Ishikawa (cell line): ENCODE data around the gene PRRT4.

Experiments
- CEBPB ChIP-seq: IDR thresholded peaks from 2 replicates; pipeline ENCODE4 v1.6.1; 2012
- CREB1 ChIP-seq: IDR thresholded peaks from 2 replicates; pipeline ENCODE4 v1.6.1; 2012; ENCODE audit warnings: low read depth
- EGR1 ChIP-seq: IDR thresholded peaks from 2 replicates; pipeline ENCODE4 v1.6.1; 2012
- EP300 ChIP-seq: IDR thresholded peaks from 2 replicates; pipeline ENCODE4 v1.6.1; 2012; ENCODE audit warnings: borderline replicate concordance
- FOXM1 ChIP-seq: IDR thresholded peaks from 2 replicates; pipeline ENCODE4 v1.6.1; 2012; ENCODE audit warnings: low read depth, borderline replicate concordance
- NFIC ChIP-seq: IDR thresholded peaks from 2 replicates; pipeline ENCODE4 v1.6.1; 2012
- RAD21 ChIP-seq: IDR thresholded peaks from 2 replicates; pipeline ENCODE4 v1.6.1; 2012; ENCODE audit warnings: low read depth
- REST ChIP-seq: IDR thresholded peaks from 2 replicates; pipeline ENCODE4 v1.6.1; 2012; ENCODE audit warnings: low read depth, mild to moderate bottlenecking
- TAF1 ChIP-seq: IDR thresholded peaks from 2 replicates; pipeline ENCODE4 v1.6.1; 2012; ENCODE audit warnings: low read depth, mild to moderate bottlenecking
- TCF12 ChIP-seq: IDR thresholded peaks from 2 replicates; pipeline ENCODE4 v1.6.1; 2012; ENCODE audit warnings: low read depth
- TEAD4 ChIP-seq: IDR thresholded peaks from 2 replicates; pipeline ENCODE4 v1.6.1; 2012
- USF1 ChIP-seq: IDR thresholded peaks from 2 replicates; pipeline ENCODE4 v1.6.1; 2012
- YY1 ChIP-seq: IDR thresholded peaks from 2 replicates; pipeline ENCODE4 v1.6.1; 2012; ENCODE audit warnings: low read depth
- ZBTB7A ChIP-seq: IDR thresholded peaks from 2 replicates; pipeline ENCODE4 v1.6.1; 2012; ENCODE audit warnings: low read depth
- TF ChIP-seq, protein P1 (sequence below): IDR thresholded peaks from 2 replicates; pipeline ENCODE4 v1.6.1; 2012

The PRRT4 gene

DNA sequence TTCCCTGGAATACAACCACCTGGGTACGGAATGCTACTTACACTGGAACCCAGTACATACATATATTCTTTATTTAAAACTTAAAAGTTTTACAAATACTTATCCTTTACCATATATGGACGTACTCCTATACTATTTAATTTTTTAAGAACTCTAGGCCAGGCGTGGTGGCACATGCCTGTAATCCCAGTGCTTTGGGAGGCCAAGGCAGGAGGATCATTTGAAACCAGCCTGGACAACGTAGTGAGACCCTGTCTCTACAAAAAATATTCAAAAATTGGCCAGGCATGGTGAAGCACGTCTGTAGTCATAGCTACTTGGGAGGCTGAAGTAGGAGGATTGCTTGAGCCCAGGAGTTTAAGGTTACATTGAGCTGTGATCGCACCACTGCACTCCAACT is 19.8 kb downstream of the PRRT4 start:
- TF ChIP-seq REST (no peak), NFIC (no peak), RAD21 (no peak), EGR1 (no peak), FOXM1 (no peak), CREB1 (no peak), TAF1 (no peak), TCF12 (no peak), USF1 (no peak), ZBTB7A (no peak), TEAD4 (no peak), CEBPB (no peak), EP300 (no peak), YY1 (no peak)
- TF ChIP-seq, protein P1, sequence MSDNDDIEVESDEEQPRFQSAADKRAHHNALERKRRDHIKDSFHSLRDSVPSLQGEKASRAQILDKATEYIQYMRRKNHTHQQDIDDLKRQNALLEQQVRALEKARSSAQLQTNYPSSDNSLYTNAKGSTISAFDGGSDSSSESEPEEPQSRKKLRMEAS = no peak

DNA sequence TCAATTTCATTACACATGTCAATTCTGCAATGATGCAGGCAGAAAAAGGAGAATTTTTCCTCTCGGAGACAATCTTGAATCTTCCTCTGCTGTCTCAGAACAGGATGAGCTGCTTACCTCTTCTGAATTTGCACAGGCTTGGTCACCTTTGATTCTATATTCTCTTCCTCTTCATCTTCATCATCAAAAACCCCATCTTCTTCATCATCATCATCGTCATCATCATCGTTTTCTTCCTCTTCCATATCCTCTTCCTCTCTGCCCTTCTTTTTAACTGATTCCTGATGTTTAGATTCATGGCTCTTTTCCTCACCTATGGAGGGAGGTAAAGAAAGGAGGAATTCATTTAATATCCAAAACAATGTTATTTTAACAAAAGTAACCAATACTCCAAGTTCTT is 25.8 kb downstream of the PRRT4 start:
- TF ChIP-seq, protein P1 = no peak
- no peak for TF ChIP-seq TCF12
- TF ChIP-seq CEBPB = no peak

GRCh38 chr7:128324368-128324680 is 37.2 kb downstream of the PRRT4 start:
- TF ChIP-seq EP300 (no peak), FOXM1 (no peak), TAF1 (no peak), USF1 (no peak), REST (no peak), CREB1 (no peak), RAD21 (no peak), NFIC (no peak), EGR1 (no peak), ZBTB7A (no peak), TEAD4 (no peak), YY1 (no peak)
- TF ChIP-seq, protein P1 = no peak

- TF ChIP-seq CREB1 (no peak), REST (no peak), TCF12 (no peak), TEAD4 (no peak), TAF1 (no peak), YY1 (no peak)
- TF ChIP-seq, protein P1 = no peak
Measured at GRCh38 chr7:128323459-128324367, 37.8 kb downstream of the PRRT4 start.
